Duodenal mucosa (tissue), 2 donors: ENCODE results near the gene MRPL55.

Source experiments
- H3K27ac ChIP-seq: one replicate; pipeline ENCODE4 v1.7.0; 2013; ENCODE audit warnings: low read depth, low read length
- H3K27me3 ChIP-seq, 2 donors: one replicate each; pipeline ENCODE4 v1.7.0; 2013; ENCODE audit warnings: low read length in 2 of 2, control low read depth in 1 of 2; ENCODE audit not compliant: insufficient read depth in 2 of 2, control insufficient read depth in 1 of 2
- H3K36me3 ChIP-seq, 2 donors: one replicate each; pipeline ENCODE4 v1.7.0; 2013; ENCODE audit warnings: low read length in 2 of 2, control low read depth in 1 of 2; ENCODE audit not compliant: insufficient read depth in 2 of 2, control insufficient read depth in 1 of 2
- H3K4me1 ChIP-seq, 2 donors: one replicate each; pipeline ENCODE4 v1.7.0; 2013; ENCODE audit warnings: low read length in 2 of 2, control low read depth in 1 of 2; ENCODE audit not compliant: insufficient read depth in 2 of 2, control insufficient read depth in 1 of 2
- H3K4me3 ChIP-seq, 2 donors: one replicate each; pipeline ENCODE4 v1.7.0; 2013; ENCODE audit warnings: low read length in 2 of 2, low read depth in 1 of 2
- H3K9ac ChIP-seq, 2 donors: one replicate each; pipeline ENCODE4 v1.7.0; 2013; ENCODE audit warnings: low read length in 2 of 2, low read depth in 1 of 2
- H3K9me3 ChIP-seq, 2 donors: one replicate each; pipeline ENCODE4 v1.7.0; 2013; ENCODE audit warnings: low read length in 2 of 2, control low read depth in 1 of 2; ENCODE audit not compliant: control insufficient read depth in 1 of 2

The MRPL55 gene

GRCh38 chr1:228141226-228142044, 32.3 kb upstream of the MRPL55 start:
- Histone ChIP-seq H3K4me3 (peak overlapping the region; percentile 79 to 96), H3K27me3 (no peaks in the 10 kb centered on the region), H3K36me3 (peaks cover 6 to 17% of the 10 kb centered on the region in 2 donors), H3K4me1 (peaks cover 36 to 37% of the 10 kb centered on the region in 2 donors), H3K9ac (peak overlapping the region; percentile 94 to 97), H3K9me3 (no peaks in the 10 kb centered on the region), H3K27ac (peak overlapping the region; percentile 98)

- peak overlapping the region; percentile 94 to 97 for H3K9ac ChIP-seq
- H3K4me3 ChIP-seq, result peak overlapping the region; percentile 79 to 96
- H3K27me3 ChIP-seq, result peaks cover 0 to 4% of the 10 kb centered on the region in 2 donors
- H3K36me3 ChIP-seq, result peaks cover under 1 to 10% of the 10 kb centered on the region in 2 donors
- H3K4me1 ChIP-seq, result peaks cover 36 to 37% of the 10 kb centered on the region in 2 donors
- no peaks in the 10 kb centered on the region for H3K9me3 ChIP-seq
- peak overlapping the region; percentile 98 for H3K27ac ChIP-seq
These were observed 31.7 kb upstream of the MRPL55 start for GRCh38 chr1:228140724-228141225.

DNA sequence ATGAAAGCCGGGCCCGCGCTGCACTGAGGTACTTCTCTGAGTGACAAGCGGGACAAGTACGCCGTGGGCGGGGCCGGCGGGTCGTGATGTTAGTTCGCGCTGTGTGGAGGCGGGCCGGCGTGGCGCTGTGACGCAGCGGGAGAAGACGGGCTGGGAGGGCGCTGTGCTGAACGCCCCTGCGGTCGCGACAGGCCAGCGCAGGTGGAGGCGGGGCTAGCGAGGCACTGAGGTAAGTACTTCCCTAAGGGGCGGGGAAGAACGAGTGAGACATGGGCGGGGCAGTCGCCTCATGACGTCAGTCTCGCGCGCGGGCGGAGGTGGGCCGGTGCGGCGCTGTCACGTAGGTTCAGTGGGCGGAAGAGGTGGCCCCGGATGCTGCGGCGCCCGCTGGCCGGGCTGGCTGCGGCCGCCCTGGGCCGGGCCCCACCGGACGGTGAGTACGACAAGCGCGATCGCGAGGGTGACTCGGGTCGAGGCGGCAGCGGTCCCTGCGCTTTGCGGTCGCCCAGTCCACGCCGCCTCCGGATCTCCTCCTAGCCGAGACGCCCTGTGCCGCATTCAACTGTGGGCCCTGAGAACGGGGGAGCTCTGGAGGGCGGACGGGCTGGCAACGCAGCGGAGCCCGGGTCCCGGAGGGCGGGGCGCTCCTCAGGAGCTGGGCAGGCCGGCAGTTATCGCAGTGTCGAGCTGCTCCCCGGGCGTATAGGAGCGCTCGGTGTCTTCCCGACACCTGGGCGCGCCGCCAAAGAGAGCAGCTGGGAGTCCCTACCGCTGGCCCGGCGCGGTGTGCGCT, 31.0 kb upstream of the MRPL55 start, which contains the start of gene GUK1:
GUK1 (plus strand) TSS at position 349 of the 793 bp plus-strand sequence; CDS start at position 373, 24 bp downstream.
- Histone ChIP-seq H3K4me3 (peak within 1 kb of the TSS; percentile 79 to 96), H3K36me3 (peaks cover 0 to 4% of the 10 kb centered on the region in 2 donors), H3K4me1 (peaks cover 36 to 37% of the 10 kb centered on the region in 2 donors), H3K27me3 (peaks cover 0 to 4% of the 10 kb centered on the region in 2 donors), H3K27ac (peak within 1 kb of the TSS; percentile 98), H3K9ac (peak within 1 kb of the TSS; percentile 94 to 97), H3K9me3 (no peaks in the 10 kb centered on the region)

- peaks cover 3 to 4% of the 10 kb centered on the region in 2 donors for H3K27me3 ChIP-seq
- peak overlapping the region; percentile 79 to 96 for H3K4me3 ChIP-seq
- no peaks in the 10 kb centered on the region for H3K9me3 ChIP-seq
- H3K27ac ChIP-seq, result peak overlapping the region; percentile 98
- H3K36me3 ChIP-seq, result peaks cover 0 to 4% of the 10 kb centered on the region in 2 donors
- H3K9ac ChIP-seq, result peak overlapping the region; percentile 59 to 63
- H3K4me1 ChIP-seq, result peaks cover 32 to 36% of the 10 kb centered on the region in 2 donors
These were observed 30.4 kb upstream of the MRPL55 start for GRCh38 chr1:228139406-228139930.

GRCh38 chr1:228136901-228137300, 27.8 kb upstream of the MRPL55 start:
- peaks cover 6 to 10% of the 10 kb centered on the region in 2 donors for H3K4me1 ChIP-seq
- H3K27ac ChIP-seq, result no peak overlapping the region
- H3K27me3 ChIP-seq, result peaks cover 3 to 4% of the 10 kb centered on the region in 2 donors
- no peaks in the 10 kb centered on the region for H3K9me3 ChIP-seq
- H3K36me3 ChIP-seq, result no peaks in the 10 kb centered on the region
- no peak overlapping the region for H3K9ac ChIP-seq
- no peak overlapping the region for H3K4me3 ChIP-seq

DNA sequence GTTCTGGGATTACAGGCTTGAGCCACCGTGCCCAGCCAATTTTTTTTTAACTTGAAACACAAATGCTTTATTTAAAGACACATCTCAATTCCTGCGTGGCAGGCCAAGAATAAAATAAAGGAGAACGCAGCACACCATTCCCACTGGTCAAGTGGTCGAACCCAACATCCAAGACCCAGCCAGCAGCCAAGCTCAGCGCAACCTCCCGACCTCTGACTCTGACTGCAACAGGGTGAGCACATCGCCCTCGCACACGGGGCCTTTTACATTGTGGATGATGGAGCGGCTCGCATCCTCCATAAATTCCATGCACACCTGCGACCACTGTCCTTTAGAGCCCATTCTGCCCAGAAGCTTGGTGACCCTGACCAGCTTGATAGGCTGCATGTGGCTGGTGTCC, 25.5 kb upstream of the MRPL55 start:
- Histone ChIP-seq H3K27ac (no peak overlapping the region), H3K36me3 (no peaks in the 10 kb centered on the region)

GRCh38 chr1:228131766-228132165, 22.7 kb upstream of the MRPL55 start:
- no peaks in the 10 kb centered on the region for H3K4me1 ChIP-seq
- no peaks in the 10 kb centered on the region for H3K36me3 ChIP-seq
- H3K9me3 ChIP-seq, result no peaks in the 10 kb centered on the region
- H3K27me3 ChIP-seq, result peaks cover 3 to 4% of the 10 kb centered on the region in 2 donors
- H3K4me3 ChIP-seq, result no peak overlapping the region
- no peak overlapping the region for H3K9ac ChIP-seq
- no peak overlapping the region for H3K27ac ChIP-seq

More for the DNA sequence above, 25.5 kb upstream of the MRPL55 start:
- H3K9ac ChIP-seq, result no peak overlapping the region
- H3K27me3 ChIP-seq, result peaks cover 3 to 4% of the 10 kb centered on the region in 2 donors
- no peaks in the 10 kb centered on the region for H3K4me1 ChIP-seq
- H3K9me3 ChIP-seq, result no peaks in the 10 kb centered on the region
- H3K4me3 ChIP-seq, result no peak overlapping the region

GRCh38 chr1:228125185-228125584, 16.1 kb upstream of the MRPL55 start:
- H3K4me3 ChIP-seq, result no peak overlapping the region
- no peaks in the 10 kb centered on the region for H3K36me3 ChIP-seq
- H3K9ac ChIP-seq, result no peak overlapping the region
- H3K9me3 ChIP-seq, result no peaks in the 10 kb centered on the region
- H3K27me3 ChIP-seq, result no peaks in the 10 kb centered on the region
- H3K27ac ChIP-seq, result no peak overlapping the region
- H3K4me1 ChIP-seq, result peaks cover 0 to 17% of the 10 kb centered on the region in 2 donors

DNA sequence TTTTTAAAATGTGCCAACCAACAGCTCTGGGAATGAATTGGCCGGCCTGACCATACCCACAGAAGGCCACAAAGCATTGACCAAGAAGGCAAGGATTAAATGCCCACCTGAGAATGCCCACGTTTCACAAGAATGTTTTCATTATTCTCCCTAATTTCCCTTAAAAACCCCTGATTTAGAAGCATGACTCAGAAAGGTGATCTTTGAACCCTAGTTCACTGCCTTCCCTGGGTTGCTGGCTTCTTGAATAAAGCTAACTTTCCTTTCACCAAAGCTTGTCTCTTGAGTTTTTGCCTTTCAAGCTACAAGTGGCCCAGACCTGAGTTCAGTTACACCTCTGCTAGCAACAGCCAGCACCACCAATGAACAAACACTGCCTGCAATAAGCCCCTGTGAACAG, 14.4 kb upstream of the MRPL55 start:
- no peaks in the 10 kb centered on the region for H3K27me3 ChIP-seq
- no peaks in the 10 kb centered on the region for H3K36me3 ChIP-seq
- peaks cover 0 to 17% of the 10 kb centered on the region in 2 donors for H3K4me1 ChIP-seq
- H3K9me3 ChIP-seq, result no peaks in the 10 kb centered on the region
- H3K9ac ChIP-seq, result no peak overlapping the region
- H3K4me3 ChIP-seq, result no peak overlapping the region
- no peak overlapping the region for H3K27ac ChIP-seq
